ENCODE measurements around the gene ARHGAP22.

Gene ARHGAP22

DNA sequence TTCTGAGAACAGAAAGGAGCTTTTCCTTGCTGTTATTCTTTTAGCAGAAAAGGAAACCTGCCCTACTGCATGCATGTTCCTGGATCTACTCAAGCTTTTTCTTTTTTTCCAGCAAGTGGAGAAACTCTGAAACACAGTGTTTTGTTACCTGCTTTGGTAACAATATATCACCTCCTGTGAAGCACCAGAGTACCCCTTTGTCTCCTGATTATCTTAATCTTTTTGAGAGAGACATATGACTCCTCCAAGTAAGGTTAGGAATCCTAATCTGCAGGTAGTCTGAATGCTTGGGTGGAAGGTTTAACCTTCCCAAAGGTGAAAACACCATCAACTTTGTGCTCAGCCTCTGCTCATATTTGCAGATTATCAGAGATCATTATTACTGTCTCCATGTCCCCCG lies 205.3 kb downstream of the ARHGAP22 start:
- no peak overlapping the region for H3K4me3 ChIP-seq (ENCODE audit: severe bottlenecking)
- peaks cover 14% of the 10 kb centered on the region for H3K4me1 ChIP-seq (ENCODE audit: insufficient read depth, poor library complexity, severe bottlenecking)
- H3K9me3 ChIP-seq (ENCODE audit: severe bottlenecking): no peaks in the 10 kb centered on the region
- DNase-seq (ENCODE audit: low spot score) (no peak), ATAC-seq (ENCODE audit: low read depth) (no peak)
- H3K27ac ChIP-seq (ENCODE audit: poor library complexity, severe bottlenecking): peak overlapping the region; percentile 64
- H3K36me3 ChIP-seq (ENCODE audit: low read depth): no peaks in the 10 kb centered on the region
- H3K27me3 ChIP-seq (ENCODE audit: insufficient read depth, poor library complexity, severe bottlenecking): no peaks in the 10 kb centered on the region
- TF ChIP-seq, protein P1, sequence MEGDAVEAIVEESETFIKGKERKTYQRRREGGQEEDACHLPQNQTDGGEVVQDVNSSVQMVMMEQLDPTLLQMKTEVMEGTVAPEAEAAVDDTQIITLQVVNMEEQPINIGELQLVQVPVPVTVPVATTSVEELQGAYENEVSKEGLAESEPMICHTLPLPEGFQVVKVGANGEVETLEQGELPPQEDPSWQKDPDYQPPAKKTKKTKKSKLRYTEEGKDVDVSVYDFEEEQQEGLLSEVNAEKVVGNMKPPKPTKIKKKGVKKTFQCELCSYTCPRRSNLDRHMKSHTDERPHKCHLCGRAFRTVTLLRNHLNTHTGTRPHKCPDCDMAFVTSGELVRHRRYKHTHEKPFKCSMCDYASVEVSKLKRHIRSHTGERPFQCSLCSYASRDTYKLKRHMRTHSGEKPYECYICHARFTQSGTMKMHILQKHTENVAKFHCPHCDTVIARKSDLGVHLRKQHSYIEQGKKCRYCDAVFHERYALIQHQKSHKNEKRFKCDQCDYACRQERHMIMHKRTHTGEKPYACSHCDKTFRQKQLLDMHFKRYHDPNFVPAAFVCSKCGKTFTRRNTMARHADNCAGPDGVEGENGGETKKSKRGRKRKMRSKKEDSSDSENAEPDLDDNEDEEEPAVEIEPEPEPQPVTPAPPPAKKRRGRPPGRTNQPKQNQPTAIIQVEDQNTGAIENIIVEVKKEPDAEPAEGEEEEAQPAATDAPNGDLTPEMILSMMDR (IDR thresholded peaks at IDR 0.05; ENCODE audit: poor library complexity, severe bottlenecking): no peak

DNA sequence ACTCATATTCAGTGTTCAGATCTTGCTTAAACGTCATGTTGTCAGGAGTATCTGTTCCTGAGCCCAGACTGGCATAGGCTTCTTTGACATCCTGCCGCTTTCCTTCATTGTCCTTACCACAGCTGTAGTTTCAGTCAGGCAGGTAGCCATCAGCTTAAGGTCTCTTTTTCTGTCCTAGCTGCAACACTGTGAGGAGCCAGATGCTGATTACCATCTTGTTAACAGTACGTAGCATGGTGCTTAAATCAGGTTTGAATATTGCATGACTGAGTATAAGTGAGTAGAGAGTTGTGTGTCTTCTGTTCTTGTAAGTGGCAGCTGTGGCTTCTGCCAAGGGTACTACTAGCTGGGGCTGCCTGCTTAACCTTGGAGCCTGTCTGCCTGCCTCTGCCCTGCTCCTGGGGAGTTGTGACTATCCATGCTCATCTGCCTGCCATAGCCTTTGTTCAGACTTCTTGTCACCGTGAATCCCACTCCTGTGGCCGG lies 205.8 kb downstream of the ARHGAP22 start:
- ATAC-seq (ENCODE audit: low read depth) (0 out of 3 replicates have a peak, but pooled peaks have one; percentile 17), DNase-seq (ENCODE audit: low spot score) (no peak)
- Histone ChIP-seq H3K4me1 (ENCODE audit: insufficient read depth, poor library complexity, severe bottlenecking) (peaks cover 14% of the 10 kb centered on the region), H3K4me3 (ENCODE audit: severe bottlenecking) (no peak overlapping the region), H3K27me3 (ENCODE audit: insufficient read depth, poor library complexity, severe bottlenecking) (no peaks in the 10 kb centered on the region), H3K36me3 (ENCODE audit: low read depth) (no peaks in the 10 kb centered on the region), H3K27ac (ENCODE audit: poor library complexity, severe bottlenecking) (peak overlapping the region; percentile 64), H3K9me3 (ENCODE audit: severe bottlenecking) (no peaks in the 10 kb centered on the region)
- TF ChIP-seq, protein P1 (IDR thresholded peaks at IDR 0.05; ENCODE audit: poor library complexity, severe bottlenecking): no peak

DNA sequence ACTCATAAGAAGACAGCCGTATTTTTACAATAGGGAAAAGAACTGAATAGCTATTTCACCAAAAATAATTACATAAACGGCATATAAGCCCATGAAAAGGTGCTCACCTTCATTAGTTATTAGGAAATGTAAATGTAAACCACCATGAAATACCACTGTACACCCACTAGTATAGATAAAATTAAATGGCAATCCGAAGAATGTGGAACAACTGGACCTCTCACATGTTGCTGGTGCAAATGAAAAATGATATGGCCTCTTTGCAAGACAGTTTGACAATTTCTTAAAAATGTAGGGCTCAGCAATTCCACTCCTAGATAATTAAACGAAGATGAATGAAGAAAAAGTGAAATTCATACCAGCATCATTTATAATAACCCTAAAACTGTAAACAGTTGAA lies 206.6 kb downstream of the ARHGAP22 start:
- no peaks in the 10 kb centered on the region for H3K9me3 ChIP-seq (ENCODE audit: severe bottlenecking)
- H3K27me3 ChIP-seq (ENCODE audit: insufficient read depth, poor library complexity, severe bottlenecking): no peaks in the 10 kb centered on the region
- peaks cover 17% of the 10 kb centered on the region for H3K4me1 ChIP-seq (ENCODE audit: insufficient read depth, poor library complexity, severe bottlenecking)
- H3K4me3 ChIP-seq (ENCODE audit: severe bottlenecking): no peak overlapping the region
- ATAC-seq (ENCODE audit: low read depth) (no peak), DNase-seq (ENCODE audit: low spot score) (no peak)
- no peak overlapping the region for H3K27ac ChIP-seq (ENCODE audit: poor library complexity, severe bottlenecking)
- TF ChIP-seq, protein P1 (IDR thresholded peaks at IDR 0.05; ENCODE audit: poor library complexity, severe bottlenecking): no peak
- H3K36me3 ChIP-seq (ENCODE audit: low read depth): 0 out of 2 replicates have a peak, but pooled peaks cover 3% of the 10 kb centered on the region
